ENCODE measurements around the gene CRIP3.

CRIP3 gene

DNA sequence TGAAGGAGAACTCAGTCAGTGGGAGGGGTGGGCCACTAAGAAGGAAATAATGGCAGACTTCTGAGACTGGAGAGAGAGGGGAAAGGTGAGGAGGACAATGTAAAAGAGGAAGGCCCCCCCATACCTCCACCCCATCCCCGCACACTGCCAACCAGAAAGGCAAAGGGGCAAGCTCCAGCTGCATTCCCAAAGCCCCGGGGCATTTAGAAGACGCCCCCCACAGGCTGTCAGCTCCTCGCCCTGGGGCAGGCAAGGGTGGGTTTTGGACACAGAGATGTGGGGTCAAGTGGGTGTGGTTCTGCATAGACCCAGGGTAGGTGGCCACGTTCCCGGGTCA lies 31.4 kb downstream of the CRIP3 start:
- DNase-seq (ENCODE audit: insufficient read length, low spot score) (no peak), FAIRE-seq (no peak)
- TF ChIP-seq POU2F2 (IDR thresholded peaks at IDR 0.05; ENCODE audit: low read depth, low read length) (no peak), POLR2AphosphoS5 (IDR thresholded peaks at IDR 0.05; ENCODE audit: low read depth, low read length) (no peak), PAX5 (IDR thresholded peaks at IDR 0.05; ENCODE audit: insufficient read depth, low read length, severe bottlenecking) (no peak), POLR2A (IDR thresholded peaks at IDR 0.05; ENCODE audit: low read depth, low read length) (no peak), TAF1 (IDR thresholded peaks at IDR 0.05; ENCODE audit: low read depth, low read length) (no peak), SPI1 (IDR thresholded peaks at IDR 0.05; ENCODE audit: low read depth, low read length) (no peak)

DNA sequence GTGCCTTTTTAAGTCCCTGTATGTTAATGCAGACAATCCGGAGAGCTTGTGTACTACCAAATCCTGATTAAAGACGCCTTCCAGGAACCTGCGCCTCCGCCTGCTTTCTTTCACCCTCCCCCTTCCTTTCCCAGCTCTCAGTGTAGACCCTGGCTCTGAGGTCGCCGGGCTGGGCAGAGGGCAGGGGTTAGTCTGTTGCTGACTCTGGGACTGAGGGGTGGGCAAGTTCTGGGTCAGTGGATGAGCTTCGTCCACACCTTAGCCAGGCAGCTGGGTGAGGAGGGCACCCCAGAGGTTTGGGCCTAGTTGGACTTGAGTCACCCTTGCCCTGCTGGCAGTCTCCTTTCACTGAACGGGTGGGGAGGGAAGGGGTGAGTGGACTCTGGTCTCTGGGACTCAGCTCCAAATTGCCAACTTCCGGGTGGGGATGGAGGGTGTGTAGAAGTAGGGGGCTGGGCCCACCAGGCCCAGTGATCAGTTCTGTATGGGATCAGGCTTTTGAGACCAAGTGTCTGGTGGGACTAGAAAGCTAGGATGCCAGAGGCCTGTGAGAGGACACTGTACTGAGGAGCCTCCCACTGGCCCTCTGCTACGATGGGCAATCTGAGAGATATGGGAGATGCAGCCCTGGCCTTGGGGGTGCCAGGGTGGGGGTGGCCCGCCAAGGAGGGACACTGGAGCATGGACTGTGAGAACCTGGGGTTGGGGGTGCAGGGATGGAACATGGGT lies 31.9 kb downstream of the CRIP3 start:
- FAIRE-seq = peak; percentile 28
- TF ChIP-seq SPI1 (IDR thresholded peaks at IDR 0.05; ENCODE audit: low read depth, low read length) (no peak), POLR2A (IDR thresholded peaks at IDR 0.05; ENCODE audit: low read depth, low read length) (no peak), TAF1 (IDR thresholded peaks at IDR 0.05; ENCODE audit: low read depth, low read length) (no peak), POLR2AphosphoS5 (IDR thresholded peaks at IDR 0.05; ENCODE audit: low read depth, low read length) (no peak), PAX5 (IDR thresholded peaks at IDR 0.05; ENCODE audit: insufficient read depth, low read length, severe bottlenecking) (no peak), POU2F2 (IDR thresholded peaks at IDR 0.05; ENCODE audit: low read depth, low read length) (no peak)
- DNase-seq (ENCODE audit: insufficient read length, low spot score) = no peak

DNA sequence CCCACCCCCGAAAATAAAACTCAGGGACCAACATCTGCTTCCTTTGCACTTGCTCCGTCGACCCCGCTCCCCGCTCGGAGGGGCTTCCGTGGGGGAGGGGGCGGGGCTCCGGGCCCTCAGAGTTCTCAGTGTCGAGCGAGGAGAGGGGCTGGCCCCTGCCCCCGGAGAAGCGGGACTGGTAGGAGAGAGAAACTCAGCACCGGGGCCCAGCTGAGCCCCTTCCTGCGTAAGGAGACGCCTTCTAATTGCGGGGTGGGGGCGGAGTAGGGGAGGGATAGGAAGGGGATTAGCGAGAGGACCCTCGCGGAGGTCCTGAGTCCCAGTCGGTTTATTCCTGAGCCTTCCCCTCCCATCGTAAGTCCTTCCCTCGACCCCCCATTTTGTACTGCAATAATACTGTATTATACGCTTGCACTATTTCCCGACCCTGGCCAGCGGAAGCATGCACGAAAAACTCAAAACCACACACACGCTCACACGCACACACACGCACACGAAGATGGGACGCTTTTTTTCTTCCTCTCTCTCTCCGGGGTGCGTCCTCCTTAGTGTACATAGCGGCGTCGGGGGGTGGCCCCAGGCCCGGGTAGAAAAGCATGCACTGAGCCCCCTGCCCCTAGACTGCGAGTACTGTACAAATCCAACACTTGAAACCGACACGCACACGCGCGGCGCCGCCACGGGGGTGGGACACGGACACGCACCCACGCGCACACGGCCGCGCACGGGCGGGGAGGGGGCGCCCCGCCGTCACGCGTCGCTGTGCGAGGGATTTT lies 32.6 kb downstream of the CRIP3 start:
- DNase-seq (ENCODE audit: insufficient read length, low spot score) (no peak), FAIRE-seq (peak; percentile 66)
- TF ChIP-seq SPI1 (IDR thresholded peaks at IDR 0.05; ENCODE audit: low read depth, low read length) (no peak), PAX5 (IDR thresholded peaks at IDR 0.05; ENCODE audit: insufficient read depth, low read length, severe bottlenecking) (peak; percentile 24)

DNA sequence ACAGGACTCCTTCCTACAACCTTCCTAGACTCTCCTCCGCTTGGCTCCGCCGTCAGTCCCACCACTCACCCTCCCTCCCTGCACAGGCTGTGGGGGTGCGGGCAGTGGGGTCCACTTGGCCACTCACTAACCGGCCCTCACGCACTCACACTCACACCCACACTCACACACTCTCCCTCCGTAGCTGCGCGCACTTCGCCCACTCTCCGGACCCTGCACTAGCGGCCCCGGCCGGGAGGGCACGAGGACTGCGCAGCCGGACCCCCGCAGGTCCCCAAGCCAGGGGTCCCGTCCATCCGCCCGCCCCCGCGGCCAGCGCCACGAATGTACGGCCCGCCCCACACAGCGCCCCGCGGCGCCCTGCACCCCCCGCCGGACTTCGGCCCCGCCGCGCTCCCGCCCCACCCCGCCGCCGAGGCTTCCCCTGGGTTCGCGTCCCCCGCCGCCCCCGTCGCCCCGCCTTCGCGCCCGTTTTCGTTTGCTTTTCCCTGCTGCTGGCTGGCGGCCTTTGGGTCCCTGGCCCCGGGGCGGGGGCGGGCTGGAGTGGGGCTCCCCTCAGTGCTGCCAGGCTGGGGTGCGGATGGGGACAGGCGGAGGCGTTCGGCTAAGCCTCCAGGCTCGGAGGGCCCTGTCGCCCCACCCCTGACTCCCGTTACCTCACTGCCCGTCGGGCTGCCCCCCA lies 33.6 kb downstream of the CRIP3 start:
- TF ChIP-seq POU2F2 (IDR thresholded peaks at IDR 0.05; ENCODE audit: low read depth, low read length) (no peak), SPI1 (IDR thresholded peaks at IDR 0.05; ENCODE audit: low read depth, low read length) (no peak), TAF1 (IDR thresholded peaks at IDR 0.05; ENCODE audit: low read depth, low read length) (no peak), PAX5 (IDR thresholded peaks at IDR 0.05; ENCODE audit: insufficient read depth, low read length, severe bottlenecking) (no peak), POLR2A (IDR thresholded peaks at IDR 0.05; ENCODE audit: low read depth, low read length) (no peak), POLR2AphosphoS5 (IDR thresholded peaks at IDR 0.05; ENCODE audit: low read depth, low read length) (no peak)
- DNase-seq (ENCODE audit: insufficient read length, low spot score) = peak; percentile 62
- peak; percentile 77 for FAIRE-seq

DNA sequence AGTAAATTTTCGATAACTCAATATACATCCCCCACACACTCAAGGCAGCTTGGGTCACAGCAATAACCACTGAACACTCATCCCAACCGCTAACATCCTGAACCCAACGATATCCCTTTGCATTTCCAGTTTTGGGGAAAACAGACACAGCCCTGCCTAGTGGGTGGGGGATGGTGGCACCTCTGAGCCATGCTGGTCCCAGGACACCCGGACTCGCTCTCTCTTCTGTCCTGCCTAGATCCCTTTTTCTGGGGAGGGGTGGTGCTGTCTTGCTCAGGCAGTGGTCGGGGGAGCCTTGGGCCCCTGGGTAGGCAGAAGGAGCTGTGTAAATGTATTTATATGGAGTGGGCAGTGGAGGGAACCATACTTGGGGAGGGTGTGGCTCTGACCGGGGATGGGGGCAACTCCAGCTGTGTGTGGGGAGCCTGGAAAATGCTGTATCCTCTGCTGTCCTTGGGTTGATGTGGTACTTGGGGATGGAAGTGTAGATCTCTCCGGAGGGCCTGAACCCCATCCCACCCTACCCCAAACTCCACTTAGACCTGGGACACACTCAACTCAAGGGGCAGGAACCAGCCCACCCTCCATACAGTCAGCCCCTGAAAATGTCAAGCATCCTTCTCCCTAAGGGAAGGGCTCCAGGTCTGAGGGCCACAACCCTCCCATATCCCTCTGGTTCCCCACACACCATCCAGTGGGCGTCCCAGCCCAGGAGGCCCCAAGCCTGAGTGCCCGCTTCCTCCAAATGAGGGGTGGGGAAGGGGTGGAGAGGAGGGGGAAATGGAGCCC lies 34.3 kb downstream of the CRIP3 start:
- TF ChIP-seq PAX5 (IDR thresholded peaks at IDR 0.05; ENCODE audit: insufficient read depth, low read length, severe bottlenecking) = no peak
- FAIRE-seq (no peak), DNase-seq (ENCODE audit: insufficient read length, low spot score) (no peak)

DNA sequence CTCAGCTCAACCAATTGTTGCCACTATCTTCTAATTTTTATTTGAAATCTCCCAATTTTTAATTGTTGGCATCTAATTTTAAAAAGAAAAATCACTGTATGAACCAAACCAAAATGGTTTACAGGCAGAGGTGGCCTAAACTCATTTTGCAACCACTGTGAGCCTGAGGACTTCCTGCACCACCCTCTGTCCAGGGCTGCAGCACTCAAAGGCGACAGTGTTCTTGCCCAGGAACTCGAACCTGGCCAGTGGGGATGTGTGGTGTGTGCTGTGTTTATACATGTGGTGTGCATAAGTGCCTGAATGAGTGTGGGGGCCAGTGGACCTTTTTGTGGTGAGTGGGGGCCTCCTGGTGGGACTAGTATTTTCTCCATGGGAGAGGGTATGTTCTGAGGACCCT lies 34.9 kb downstream of the CRIP3 start:
- no peak for TF ChIP-seq PAX5 (IDR thresholded peaks at IDR 0.05; ENCODE audit: insufficient read depth, low read length, severe bottlenecking)
- TF ChIP-seq POLR2A (IDR thresholded peaks at IDR 0.05; ENCODE audit: low read depth, low read length) = no peak
- no peak for TF ChIP-seq TAF1 (IDR thresholded peaks at IDR 0.05; ENCODE audit: low read depth, low read length)
- no peak for TF ChIP-seq POU2F2 (IDR thresholded peaks at IDR 0.05; ENCODE audit: low read depth, low read length)
- no peak for TF ChIP-seq POLR2AphosphoS5 (IDR thresholded peaks at IDR 0.05; ENCODE audit: low read depth, low read length)
- FAIRE-seq (no peak), DNase-seq (ENCODE audit: insufficient read length, low spot score) (no peak)

DNA sequence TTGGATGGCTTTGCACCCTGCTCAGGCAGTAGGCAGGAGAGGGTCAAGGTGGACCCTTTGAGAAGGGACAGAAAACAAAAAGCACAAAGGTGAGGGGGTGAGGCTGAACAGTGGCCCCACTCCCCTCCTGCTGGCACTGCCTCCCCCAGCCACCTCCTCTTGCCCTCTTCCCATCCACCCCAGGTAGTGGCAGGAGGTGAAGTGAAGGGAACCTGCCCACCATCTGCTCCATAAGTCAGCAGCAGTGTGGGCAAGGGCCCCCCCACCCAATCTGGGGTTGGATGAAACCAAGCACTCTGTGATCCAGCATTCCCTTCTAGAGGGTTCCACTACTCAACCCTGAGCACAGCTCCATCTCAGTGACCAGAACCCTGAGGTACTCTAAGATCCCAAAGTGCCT lies 36.7 kb downstream of the CRIP3 start:
- FAIRE-seq = no peak
- TF ChIP-seq TAF1 (IDR thresholded peaks at IDR 0.05; ENCODE audit: low read depth, low read length) (no peak), POU2F2 (IDR thresholded peaks at IDR 0.05; ENCODE audit: low read depth, low read length) (no peak), SPI1 (IDR thresholded peaks at IDR 0.05; ENCODE audit: low read depth, low read length) (no peak), PAX5 (IDR thresholded peaks at IDR 0.05; ENCODE audit: insufficient read depth, low read length, severe bottlenecking) (no peak), POLR2A (IDR thresholded peaks at IDR 0.05; ENCODE audit: low read depth, low read length) (no peak), POLR2AphosphoS5 (IDR thresholded peaks at IDR 0.05; ENCODE audit: low read depth, low read length) (no peak)
- no peak for DNase-seq (ENCODE audit: insufficient read length, low spot score)

DNA sequence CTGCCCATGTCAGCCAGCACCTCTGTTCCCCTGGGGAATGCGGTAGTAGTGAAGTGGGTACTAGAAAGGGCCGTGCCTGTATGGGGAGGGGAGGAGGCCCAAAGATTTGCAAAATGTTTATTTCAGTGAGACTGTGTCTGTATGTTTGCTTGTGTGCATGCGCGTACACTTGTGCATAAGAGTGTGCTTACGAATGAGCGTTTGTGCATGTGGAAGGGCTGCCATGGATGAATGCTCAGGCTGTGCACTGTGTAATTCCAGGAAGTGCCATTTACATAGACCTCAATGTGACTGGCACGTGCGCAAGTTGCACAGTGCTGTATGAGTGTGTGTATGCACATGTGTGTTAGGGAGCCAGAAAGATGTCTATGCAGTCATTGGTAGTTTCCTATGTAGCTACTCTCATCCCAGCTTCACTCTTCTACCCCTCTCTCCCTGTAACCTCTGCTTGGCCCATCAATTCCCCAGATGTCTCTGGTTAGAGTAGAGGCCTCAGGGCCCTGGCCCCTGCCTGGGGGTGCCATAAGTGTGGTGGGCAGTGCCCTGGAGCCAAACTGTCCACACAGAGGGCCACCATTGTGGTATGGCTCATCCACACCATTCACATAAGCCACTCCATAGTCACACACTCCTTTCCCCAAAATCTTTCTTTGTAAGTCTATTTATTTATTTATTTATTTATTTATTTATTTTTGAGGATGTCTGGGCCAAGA lies 37.4 kb downstream of the CRIP3 start:
- no peak for DNase-seq (ENCODE audit: insufficient read length, low spot score)
- no peak for TF ChIP-seq TAF1 (IDR thresholded peaks at IDR 0.05; ENCODE audit: low read depth, low read length)
- no peak for TF ChIP-seq POLR2AphosphoS5 (IDR thresholded peaks at IDR 0.05; ENCODE audit: low read depth, low read length)
- TF ChIP-seq PAX5 (IDR thresholded peaks at IDR 0.05; ENCODE audit: insufficient read depth, low read length, severe bottlenecking) = no peak
- TF ChIP-seq SPI1 (IDR thresholded peaks at IDR 0.05; ENCODE audit: low read depth, low read length) = no peak
- TF ChIP-seq POU2F2 (IDR thresholded peaks at IDR 0.05; ENCODE audit: low read depth, low read length) = no peak
- TF ChIP-seq POLR2A (IDR thresholded peaks at IDR 0.05; ENCODE audit: low read depth, low read length) = no peak
- FAIRE-seq = peak; percentile 80
